ENCODE data around the gene CRYM.

CRYM gene

DNA sequence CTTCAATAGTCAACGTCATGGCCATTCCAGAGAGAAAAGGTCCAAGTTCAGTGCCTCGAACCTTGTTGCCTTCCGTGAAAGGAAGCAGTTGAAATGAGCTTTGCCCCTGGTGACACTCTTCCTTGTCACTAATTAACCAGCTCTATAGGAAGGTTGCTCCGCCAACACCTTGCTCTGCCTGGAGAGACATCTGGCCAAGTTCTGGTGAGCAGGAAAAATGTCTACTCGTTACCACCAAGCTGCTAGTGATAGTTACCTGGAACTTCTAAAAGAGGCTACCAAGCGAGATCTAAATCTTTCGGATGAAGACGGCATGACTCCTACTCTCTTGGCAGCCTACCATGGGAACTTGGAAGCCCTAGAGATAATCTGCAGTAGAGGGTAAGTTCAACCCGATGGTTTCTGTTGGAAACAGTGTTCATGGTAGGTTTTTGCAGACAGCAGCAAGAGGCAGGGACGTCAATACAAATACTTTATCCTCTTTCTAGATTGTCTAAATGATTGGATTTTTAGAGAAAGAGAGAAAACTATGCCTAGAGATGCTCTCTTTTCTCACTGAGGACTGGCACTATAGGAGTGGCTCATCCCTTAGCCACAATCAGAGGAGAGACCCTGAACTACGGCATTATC, 44.5 kb downstream of the CRYM start, which contains the start of gene ANKS4B:
Gene ANKS4B, plus strand, starts transcription at position 179 of the 630 bp plus-strand sequence. Its CDS starts 39 bp downstream, at position 218.
- Histone ChIP-seq H3K27ac (ENCODE audit: low read length) (no peak within 1 kb of the TSS), H3K36me3 (ENCODE audit: insufficient read depth, low read depth, low read length) (no peaks in the 10 kb centered on the region), H3K9me3 (ENCODE audit: insufficient read depth, low read depth, low read length) (no peaks in the 10 kb centered on the region), H3K4me3 (ENCODE audit: low read length) (no peak within 1 kb of the TSS), H3K4me1 (ENCODE audit: insufficient read depth, low read length) (no peaks in the 10 kb centered on the region), H3K9ac (ENCODE audit: low read depth, low read length) (no peak within 1 kb of the TSS), H3K27me3 (ENCODE audit: insufficient read depth, low read length) (no peaks in the 10 kb centered on the region)

DNA sequence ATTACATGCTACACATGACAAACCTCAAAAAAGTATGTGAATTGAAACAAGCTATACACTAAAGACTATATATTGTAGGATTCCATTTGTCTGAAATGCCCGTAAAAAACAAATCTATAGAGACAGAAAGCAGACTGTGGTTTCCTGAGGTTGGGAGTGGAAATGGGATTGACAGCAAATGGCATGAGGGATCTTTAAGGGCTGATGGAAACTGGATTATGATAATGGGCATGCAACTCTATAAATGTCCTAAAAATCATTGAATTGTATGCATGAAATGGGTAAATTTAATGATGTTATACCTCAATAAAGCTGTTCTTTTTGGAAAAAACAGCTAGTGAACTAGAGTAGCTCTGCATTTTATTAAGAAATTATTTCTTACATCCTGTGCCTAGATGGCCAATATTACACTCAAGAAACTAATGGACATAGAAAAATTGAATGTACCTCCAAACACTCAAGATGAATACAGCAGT, 45.0 kb downstream of the CRYM start:
- Histone ChIP-seq H3K9ac (ENCODE audit: low read depth, low read length) (no peak overlapping the region), H3K9me3 (ENCODE audit: insufficient read depth, low read depth, low read length) (no peaks in the 10 kb centered on the region), H3K4me1 (ENCODE audit: insufficient read depth, low read length) (no peaks in the 10 kb centered on the region)

DNA sequence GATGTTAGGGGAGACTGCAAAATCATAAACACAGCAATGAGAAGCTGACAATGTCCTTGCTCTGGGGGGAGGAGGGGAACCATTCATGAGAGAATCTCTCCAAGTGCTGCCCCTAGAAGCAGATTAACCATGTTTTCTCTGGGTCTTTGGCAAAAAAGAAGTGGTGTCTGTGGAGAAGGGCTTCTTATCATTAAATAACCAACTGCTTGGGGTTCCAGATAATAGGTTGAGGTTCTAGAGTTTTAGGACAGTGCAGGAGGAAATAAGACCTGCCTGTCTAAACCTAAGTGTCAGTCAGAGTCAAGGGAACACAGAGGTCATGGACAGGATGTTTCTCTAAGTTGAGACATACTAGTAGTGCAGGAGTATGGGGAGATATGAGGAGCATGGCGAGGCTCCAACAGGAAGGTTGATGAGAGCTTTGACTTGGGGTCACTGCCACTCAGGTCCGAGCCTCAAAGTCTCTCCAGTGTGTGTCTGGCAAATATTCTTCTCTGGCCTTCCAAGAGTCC, 49.7 kb downstream of the CRYM start:
- Histone ChIP-seq H3K27me3 (ENCODE audit: insufficient read depth, low read length) (no peaks in the 10 kb centered on the region), H3K36me3 (ENCODE audit: insufficient read depth, low read depth, low read length) (no peaks in the 10 kb centered on the region), H3K9me3 (ENCODE audit: insufficient read depth, low read depth, low read length) (no peaks in the 10 kb centered on the region), H3K4me1 (ENCODE audit: insufficient read depth, low read length) (peaks cover 6% of the 10 kb centered on the region; the same call in 1 of the 2 replicates), H3K4me3 (ENCODE audit: low read length) (no peak overlapping the region), H3K27ac (ENCODE audit: low read length) (no peak overlapping the region), H3K9ac (ENCODE audit: low read depth, low read length) (no peak overlapping the region)

More for the DNA sequence above, 45.0 kb downstream of the CRYM start:
- H3K4me3 ChIP-seq (ENCODE audit: low read length), result no peak overlapping the region
- no peak overlapping the region for H3K27ac ChIP-seq (ENCODE audit: low read length)
- H3K36me3 ChIP-seq (ENCODE audit: insufficient read depth, low read depth, low read length), result no peaks in the 10 kb centered on the region
- no peaks in the 10 kb centered on the region for H3K27me3 ChIP-seq (ENCODE audit: insufficient read depth, low read length)

DNA sequence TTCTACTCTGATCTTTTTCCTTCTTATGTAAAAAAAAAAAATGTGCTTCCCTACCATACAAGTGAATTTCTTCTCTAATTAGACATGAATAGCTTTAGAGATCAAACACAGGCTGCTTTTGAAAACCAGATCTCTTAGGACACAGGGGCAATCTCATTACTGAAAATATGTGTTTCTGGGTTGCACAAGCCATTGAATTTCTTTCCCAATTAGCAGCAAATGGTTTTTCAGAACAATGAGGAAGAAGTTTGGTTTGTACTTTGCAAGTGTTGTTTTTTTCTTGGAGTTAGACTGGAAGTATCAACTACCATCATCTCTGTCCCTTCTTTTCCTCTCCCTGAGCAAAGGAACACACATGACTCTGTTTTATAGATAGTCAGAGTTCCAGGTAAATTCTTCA, 50.2 kb downstream of the CRYM start:
- no peak overlapping the region for H3K27ac ChIP-seq (ENCODE audit: low read length)
- no peaks in the 10 kb centered on the region for H3K9me3 ChIP-seq (ENCODE audit: insufficient read depth, low read depth, low read length)
- no peak overlapping the region for H3K9ac ChIP-seq (ENCODE audit: low read depth, low read length)
- no peaks in the 10 kb centered on the region for H3K36me3 ChIP-seq (ENCODE audit: insufficient read depth, low read depth, low read length)
- H3K4me1 ChIP-seq (ENCODE audit: insufficient read depth, low read length), result peaks cover 10% of the 10 kb centered on the region
- H3K4me3 ChIP-seq (ENCODE audit: low read length), result no peak overlapping the region
- H3K27me3 ChIP-seq (ENCODE audit: insufficient read depth, low read length), result no peaks in the 10 kb centered on the region

DNA sequence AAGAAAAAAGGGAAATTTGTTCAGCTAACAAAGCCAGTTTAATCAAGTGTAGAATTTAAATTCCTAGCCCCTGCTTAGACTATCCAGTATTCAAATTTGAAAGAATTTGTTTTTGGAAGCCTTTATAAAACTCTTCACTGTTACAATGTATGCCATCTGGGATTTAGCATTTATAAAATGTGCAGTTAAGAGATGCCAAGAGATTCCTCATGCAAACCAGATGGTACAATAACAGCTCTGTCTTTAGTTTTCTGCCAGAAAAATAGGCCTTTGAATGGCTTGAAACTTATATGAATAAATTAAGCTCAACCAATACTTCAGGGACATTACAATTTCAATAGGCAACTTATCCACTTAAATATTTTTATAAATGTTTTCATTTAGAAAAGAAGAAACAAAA, 51.3 kb downstream of the CRYM start:
- Histone ChIP-seq H3K9ac (ENCODE audit: low read depth, low read length) (no peak overlapping the region), H3K9me3 (ENCODE audit: insufficient read depth, low read depth, low read length) (no peaks in the 10 kb centered on the region), H3K27me3 (ENCODE audit: insufficient read depth, low read length) (no peaks in the 10 kb centered on the region), H3K36me3 (ENCODE audit: insufficient read depth, low read depth, low read length) (no peaks in the 10 kb centered on the region), H3K4me1 (ENCODE audit: insufficient read depth, low read length) (peaks cover 17% of the 10 kb centered on the region), H3K27ac (ENCODE audit: low read length) (no peak overlapping the region), H3K4me3 (ENCODE audit: low read length) (no peak overlapping the region)

DNA sequence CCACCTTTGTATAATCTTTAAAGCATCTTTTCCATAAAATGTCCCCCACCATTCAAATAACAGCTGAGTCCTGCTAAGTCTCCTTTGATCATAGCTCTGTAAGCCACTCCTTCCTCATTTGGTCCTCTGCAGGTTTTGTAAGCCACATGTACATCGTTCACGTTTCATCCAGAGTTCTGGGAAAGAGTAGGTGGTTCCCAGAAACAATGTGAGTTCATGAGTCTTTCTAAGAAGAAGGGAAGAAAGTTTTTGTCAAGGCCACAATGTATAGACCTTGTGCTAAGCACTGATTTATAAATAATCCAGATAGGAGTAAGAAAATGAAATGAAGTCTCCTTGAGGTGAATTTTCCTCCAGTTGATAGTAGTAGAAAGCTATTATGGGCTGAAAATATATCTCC, 53.3 kb downstream of the CRYM start:
- Histone ChIP-seq H3K4me1 (ENCODE audit: insufficient read depth, low read length) (peaks cover 31% of the 10 kb centered on the region), H3K27ac (ENCODE audit: low read length) (no peak overlapping the region), H3K4me3 (ENCODE audit: low read length) (no peak overlapping the region), H3K9ac (ENCODE audit: low read depth, low read length) (no peak overlapping the region), H3K9me3 (ENCODE audit: insufficient read depth, low read depth, low read length) (no peaks in the 10 kb centered on the region), H3K36me3 (ENCODE audit: insufficient read depth, low read depth, low read length) (no peaks in the 10 kb centered on the region), H3K27me3 (ENCODE audit: insufficient read depth, low read length) (no peaks in the 10 kb centered on the region)

DNA sequence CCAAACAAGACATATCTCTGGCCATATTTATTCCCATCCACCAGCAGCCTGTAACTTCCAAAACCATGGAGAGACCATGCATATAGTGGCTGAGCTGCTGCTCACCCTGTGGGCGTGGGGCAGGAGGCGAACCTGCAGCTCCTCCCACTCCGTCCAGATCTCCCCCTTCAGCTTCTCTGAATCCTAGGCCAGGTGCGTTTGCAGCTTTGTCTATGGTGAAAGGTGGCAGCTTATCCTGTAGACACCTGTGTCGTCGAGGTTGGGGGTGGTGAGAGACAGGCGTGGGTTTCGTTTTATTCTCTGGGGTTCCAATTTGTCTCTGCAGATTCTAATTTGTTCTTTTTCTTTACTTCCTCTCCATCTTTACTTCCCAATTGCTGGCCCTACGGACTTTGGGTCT, 54.3 kb downstream of the CRYM start:
- H3K27ac ChIP-seq (ENCODE audit: low read length), result no peak overlapping the region
- no peaks in the 10 kb centered on the region for H3K27me3 ChIP-seq (ENCODE audit: insufficient read depth, low read length)
- H3K4me1 ChIP-seq (ENCODE audit: insufficient read depth, low read length), result peaks cover 31% of the 10 kb centered on the region
- no peak overlapping the region for H3K4me3 ChIP-seq (ENCODE audit: low read length)
- no peaks in the 10 kb centered on the region for H3K36me3 ChIP-seq (ENCODE audit: insufficient read depth, low read depth, low read length)
- no peak overlapping the region for H3K9ac ChIP-seq (ENCODE audit: low read depth, low read length)
- no peaks in the 10 kb centered on the region for H3K9me3 ChIP-seq (ENCODE audit: insufficient read depth, low read depth, low read length)

DNA sequence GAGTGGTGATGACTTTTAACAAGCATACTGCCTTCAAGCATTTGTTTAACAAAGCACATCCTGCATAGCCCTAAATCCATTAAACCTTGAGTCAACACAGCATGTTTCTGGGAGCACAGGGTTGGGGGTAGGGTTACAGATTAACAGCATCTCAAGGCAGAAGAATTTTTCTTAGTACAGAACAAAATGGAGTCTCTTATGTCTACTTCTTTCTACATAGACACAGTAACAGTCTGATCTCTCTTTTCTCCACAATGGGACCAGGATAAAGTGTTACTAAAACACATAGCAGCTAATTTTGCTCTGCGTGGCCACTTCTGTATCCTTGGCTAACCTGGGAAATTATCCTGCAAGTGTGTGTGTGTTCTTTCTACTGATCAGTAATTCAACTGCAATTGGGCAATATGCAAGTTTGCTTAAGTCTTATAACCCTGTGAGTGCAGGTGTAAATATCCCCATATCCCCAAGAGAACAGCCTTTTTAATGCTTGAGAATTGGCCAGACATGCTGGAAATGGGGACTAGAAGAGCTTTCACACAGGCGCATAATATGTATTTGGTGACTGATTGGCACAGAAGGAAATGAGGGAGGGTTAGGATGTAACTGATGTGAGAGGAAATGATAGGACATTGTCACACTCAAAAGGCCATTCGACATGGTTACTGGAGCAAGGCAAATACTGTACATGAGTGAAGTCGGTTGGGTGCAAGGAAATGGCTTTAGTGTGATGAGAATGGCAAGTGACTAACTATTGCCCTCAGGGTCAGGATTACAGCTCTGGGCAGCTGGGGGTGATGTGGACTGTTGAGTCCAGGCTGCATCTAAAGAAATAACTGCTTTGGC, 55.4 kb downstream of the CRYM start:
- no peaks in the 10 kb centered on the region for H3K36me3 ChIP-seq (ENCODE audit: insufficient read depth, low read depth, low read length)
- no peaks in the 10 kb centered on the region for H3K9me3 ChIP-seq (ENCODE audit: insufficient read depth, low read depth, low read length)
- H3K9ac ChIP-seq (ENCODE audit: low read depth, low read length), result no peak overlapping the region
- H3K4me3 ChIP-seq (ENCODE audit: low read length), result peak overlapping the region; percentile 9; the same call in 1 of the 2 replicates
- H3K27me3 ChIP-seq (ENCODE audit: insufficient read depth, low read length), result no peaks in the 10 kb centered on the region
- H3K4me1 ChIP-seq (ENCODE audit: insufficient read depth, low read length), result peaks cover 31% of the 10 kb centered on the region
- no peak overlapping the region for H3K27ac ChIP-seq (ENCODE audit: low read length)

DNA sequence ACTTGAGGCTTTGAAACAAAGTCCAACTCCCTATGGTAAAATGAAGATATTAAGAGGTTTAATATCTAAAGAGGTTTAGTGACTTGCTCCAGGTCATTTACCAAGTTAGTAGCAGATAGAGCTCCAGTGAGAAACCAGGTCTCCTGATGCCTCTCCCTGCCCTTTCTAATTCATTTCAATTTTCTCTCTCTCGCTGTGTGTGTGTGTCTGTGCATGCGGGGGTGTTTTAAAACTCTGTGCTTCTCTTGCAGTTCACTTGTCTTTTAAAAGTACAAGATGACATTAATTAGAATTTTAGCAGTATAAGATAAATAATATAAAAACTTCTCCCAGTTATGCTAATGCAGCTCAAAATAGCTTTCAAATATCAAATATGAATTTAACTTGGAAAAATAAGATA, 58.5 kb downstream of the CRYM start:
- Histone ChIP-seq H3K9ac (ENCODE audit: low read depth, low read length) (no peak overlapping the region), H3K27me3 (ENCODE audit: insufficient read depth, low read length) (no peaks in the 10 kb centered on the region), H3K4me3 (ENCODE audit: low read length) (no peak overlapping the region), H3K36me3 (ENCODE audit: insufficient read depth, low read depth, low read length) (no peaks in the 10 kb centered on the region), H3K27ac (ENCODE audit: low read length) (no peak overlapping the region), H3K4me1 (ENCODE audit: insufficient read depth, low read length) (peaks cover 31% of the 10 kb centered on the region), H3K9me3 (ENCODE audit: insufficient read depth, low read depth, low read length) (no peaks in the 10 kb centered on the region)

DNA sequence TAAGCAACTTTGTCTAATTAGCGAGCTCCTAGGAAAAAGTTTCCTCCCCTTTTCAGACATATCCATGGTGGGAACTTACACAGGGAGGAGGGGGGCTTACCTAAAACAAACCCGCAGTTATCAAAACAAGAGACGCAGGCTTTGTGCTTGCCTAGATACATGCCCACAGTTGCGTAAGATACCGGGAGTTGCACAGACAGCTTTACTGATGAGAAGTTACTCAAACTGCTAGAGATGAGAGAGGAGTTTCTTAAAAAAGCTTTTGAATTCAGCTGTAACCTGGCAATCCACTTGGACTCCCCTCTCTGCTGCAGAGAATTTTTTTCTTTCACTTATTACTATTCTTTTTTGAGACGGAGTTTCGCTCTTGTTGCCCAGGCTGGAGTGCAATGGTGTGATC, 59.9 kb downstream of the CRYM start:
- Histone ChIP-seq H3K36me3 (ENCODE audit: insufficient read depth, low read depth, low read length) (no peaks in the 10 kb centered on the region), H3K9ac (ENCODE audit: low read depth, low read length) (no peak overlapping the region), H3K9me3 (ENCODE audit: insufficient read depth, low read depth, low read length) (no peaks in the 10 kb centered on the region), H3K27ac (ENCODE audit: low read length) (no peak overlapping the region), H3K4me3 (ENCODE audit: low read length) (no peak overlapping the region), H3K4me1 (ENCODE audit: insufficient read depth, low read length) (peaks cover 24% of the 10 kb centered on the region), H3K27me3 (ENCODE audit: insufficient read depth, low read length) (no peaks in the 10 kb centered on the region)

DNA sequence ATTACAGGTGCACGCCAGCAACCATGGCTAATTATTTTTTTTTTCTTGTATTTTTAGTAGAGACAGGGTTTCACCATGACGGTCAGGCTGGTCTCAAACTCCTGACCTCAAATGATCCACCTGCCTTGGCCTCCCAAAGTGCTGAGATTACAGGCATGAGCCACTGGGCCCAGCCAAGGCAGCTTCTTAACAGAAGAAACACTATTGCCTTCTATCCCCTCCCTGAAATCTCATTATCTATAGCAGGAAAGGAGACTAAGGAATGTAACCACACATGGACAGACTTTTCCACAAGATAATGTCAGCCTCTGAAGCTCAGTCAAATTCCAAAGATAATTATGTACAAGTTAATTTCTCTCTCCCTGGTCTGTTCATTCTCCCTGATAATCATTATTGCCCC, 61.0 kb downstream of the CRYM start:
- H3K4me3 ChIP-seq (ENCODE audit: low read length), result no peak overlapping the region
- no peaks in the 10 kb centered on the region for H3K36me3 ChIP-seq (ENCODE audit: insufficient read depth, low read depth, low read length)
- no peaks in the 10 kb centered on the region for H3K9me3 ChIP-seq (ENCODE audit: insufficient read depth, low read depth, low read length)

DNA sequence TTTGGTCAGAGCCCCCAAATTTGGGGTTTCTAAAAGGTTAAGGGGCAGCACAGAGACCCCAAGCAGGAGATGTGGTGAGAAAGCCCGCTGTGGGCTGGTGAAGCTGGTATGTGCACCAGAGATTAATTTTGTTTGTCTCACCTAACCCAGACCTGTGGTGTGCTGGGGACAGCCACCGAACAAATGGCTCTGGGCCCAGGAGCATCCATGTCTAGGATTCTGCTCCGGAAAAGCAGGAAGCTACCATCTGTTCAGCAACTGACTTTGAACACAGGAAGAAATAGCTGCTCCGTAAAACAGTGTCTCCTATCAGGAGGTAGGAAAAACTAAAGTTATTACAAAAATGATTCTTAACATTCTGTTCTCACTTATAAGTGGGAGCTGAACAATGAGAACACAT, 64.0 kb downstream of the CRYM start:
- H3K9ac ChIP-seq (ENCODE audit: low read depth, low read length), result no peak overlapping the region
- H3K4me1 ChIP-seq (ENCODE audit: insufficient read depth, low read length), result no peaks in the 10 kb centered on the region
- no peak overlapping the region for H3K4me3 ChIP-seq (ENCODE audit: low read length)
- H3K27me3 ChIP-seq (ENCODE audit: insufficient read depth, low read length), result no peaks in the 10 kb centered on the region
- H3K27ac ChIP-seq (ENCODE audit: low read length), result no peak overlapping the region
- no peaks in the 10 kb centered on the region for H3K36me3 ChIP-seq (ENCODE audit: insufficient read depth, low read depth, low read length)
- H3K9me3 ChIP-seq (ENCODE audit: insufficient read depth, low read depth, low read length), result no peaks in the 10 kb centered on the region

More for the DNA sequence above, 61.0 kb downstream of the CRYM start:
- no peak overlapping the region for H3K27ac ChIP-seq (ENCODE audit: low read length)
- no peak overlapping the region for H3K9ac ChIP-seq (ENCODE audit: low read depth, low read length)
- no peaks in the 10 kb centered on the region for H3K27me3 ChIP-seq (ENCODE audit: insufficient read depth, low read length)
- H3K4me1 ChIP-seq (ENCODE audit: insufficient read depth, low read length), result peaks cover 17% of the 10 kb centered on the region; the same call in 1 of the 2 replicates
